Amniotic stem cell (primary cell): ENCODE results near the gene SCAP.
"Not testable (repeated sequence)": the region's sequence is repeated elsewhere in the genome, so short reads cannot be mapped to it uniquely, and the experiment has no call there.

Experiments
- DNase-seq: peaks from one replicate; lab custom pipeline; 2025; lab: John Stamatoyannopoulos, UW

Gene SCAP

GRCh38 chr3:47394881-47395280, 80.9 kb downstream of the SCAP start:
- DNase-seq = no peak

DNA sequence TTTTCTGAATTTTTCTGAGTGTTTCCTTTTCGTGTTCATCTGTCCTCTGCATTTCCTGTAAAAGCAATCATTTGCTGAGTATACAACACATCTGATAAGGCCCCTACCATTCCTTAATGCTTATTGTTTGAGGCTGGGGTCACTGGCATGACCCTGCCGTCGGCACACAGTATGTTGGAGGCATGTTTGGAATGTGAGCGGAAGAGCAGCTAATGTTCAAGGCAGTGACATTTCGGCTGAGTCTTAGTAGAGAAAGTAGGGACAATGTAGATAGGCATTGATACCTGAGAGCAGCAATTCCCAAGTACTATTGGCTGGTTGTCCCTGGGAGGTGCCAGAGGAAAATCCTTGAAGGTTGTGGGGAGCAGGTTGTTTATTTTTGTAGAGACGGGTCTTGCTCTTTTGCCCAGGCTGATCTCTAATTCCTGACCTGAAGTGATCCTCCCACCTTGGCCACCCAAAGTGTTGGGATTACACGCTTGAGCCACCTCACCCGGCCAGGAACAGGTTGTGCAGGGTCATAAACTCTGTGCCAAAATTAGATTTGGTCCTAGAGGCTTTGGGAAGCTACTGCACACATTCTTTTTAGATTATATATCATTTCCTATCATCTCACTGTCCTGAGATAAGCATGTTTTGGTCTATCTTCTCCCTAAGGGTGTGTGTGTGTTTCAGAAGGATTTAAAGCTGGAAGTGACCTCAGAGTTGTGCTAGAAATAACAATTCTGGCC, 81.4 kb downstream of the SCAP start:
- no peak for DNase-seq

GRCh38 chr3:47392933-47393332, 82.8 kb downstream of the SCAP start:
- DNase-seq = no peak

GRCh38 chr3:47385796-47386195, 89.9 kb downstream of the SCAP start:
- DNase-seq = no peak

DNA sequence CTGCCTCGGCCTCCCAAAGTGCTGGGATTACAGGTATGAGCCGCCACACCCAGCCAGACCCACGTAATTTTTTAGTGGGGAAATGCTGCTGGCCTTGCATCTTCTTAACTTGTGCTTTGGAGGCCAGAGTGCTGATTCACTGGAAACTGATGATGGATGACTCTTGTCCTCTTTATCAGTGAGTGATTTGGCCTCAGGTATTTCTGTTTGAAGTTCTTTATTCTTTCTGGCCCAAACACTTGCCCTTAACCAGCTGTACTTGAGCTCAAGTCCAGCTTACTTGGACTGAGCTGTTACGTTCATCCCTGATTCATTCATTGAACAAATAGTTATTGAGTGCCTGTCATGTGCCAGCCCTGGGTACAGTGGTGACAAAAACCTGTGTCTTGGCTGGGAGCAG, 90.7 kb downstream of the SCAP start:
- no peak for DNase-seq

DNA sequence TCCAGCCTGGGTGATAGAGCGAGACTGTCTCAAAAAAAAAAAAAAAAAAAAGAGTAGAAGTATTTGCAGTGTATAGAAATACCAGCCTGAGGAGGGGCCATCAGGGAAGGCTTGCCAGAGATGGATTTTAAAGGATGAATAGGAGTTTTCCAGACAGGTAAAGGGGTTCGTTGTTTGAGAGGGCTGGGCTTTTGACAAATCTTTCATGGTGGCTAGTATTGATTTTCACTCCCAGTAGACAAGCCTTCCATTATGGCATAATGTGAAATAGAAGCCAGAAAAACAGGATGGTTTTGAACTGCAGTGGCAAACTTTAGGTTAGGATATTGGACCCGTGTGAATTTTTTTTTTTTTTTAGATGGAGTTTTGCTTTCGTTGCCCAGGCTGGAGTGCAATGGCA, 91.3 kb downstream of the SCAP start:
- DNase-seq = no peak

GRCh38 chr3:47381317-47382157, 94.2 kb downstream of the SCAP start:
- DNase-seq = peak; percentile 59

DNA sequence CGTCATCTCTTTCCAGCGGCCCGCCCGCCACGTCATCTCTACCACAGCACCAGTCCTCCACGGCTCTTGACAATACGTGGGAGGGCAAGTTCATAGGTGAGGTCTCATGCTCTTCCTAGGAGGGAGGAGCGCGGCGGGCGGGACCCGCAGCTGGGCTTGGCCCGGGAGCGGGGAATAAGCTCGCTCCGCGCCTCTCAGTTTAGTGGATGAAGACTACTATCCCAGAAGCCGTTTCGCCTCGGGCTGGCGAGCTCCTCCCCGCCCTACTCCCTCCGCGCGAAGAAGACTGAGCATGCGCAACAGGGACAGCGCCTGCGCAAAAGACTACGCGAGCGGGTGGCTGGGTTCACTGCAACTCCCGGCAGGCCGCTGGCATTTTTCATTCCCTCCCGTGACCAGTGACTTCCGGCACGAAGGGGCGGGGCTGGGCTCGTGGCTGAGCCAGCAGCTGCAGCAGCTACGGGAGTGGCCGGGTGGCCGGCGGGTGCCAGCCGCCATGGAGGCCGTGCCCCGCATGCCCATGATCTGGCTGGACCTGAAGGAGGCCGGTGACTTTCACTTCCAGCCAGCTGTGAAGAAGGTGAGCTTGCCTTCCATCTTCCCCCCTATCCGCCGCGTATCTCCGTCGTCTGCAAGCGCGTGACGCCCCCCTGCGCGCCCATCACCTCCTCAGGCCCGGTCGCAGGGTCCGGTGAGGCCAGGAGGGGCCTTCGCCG, 95.0 kb downstream of the SCAP start, which contains the start of gene PTPN23:
TSS of gene PTPN23 (plus strand) at position 421 of the 716 bp plus-strand sequence. CDS start at position 497, 76 bp downstream.
- DNase-seq = peak; percentile 98

GRCh38 chr3:47380026-47380600, 95.6 kb downstream of the SCAP start:
- DNase-seq = no peak

DNA sequence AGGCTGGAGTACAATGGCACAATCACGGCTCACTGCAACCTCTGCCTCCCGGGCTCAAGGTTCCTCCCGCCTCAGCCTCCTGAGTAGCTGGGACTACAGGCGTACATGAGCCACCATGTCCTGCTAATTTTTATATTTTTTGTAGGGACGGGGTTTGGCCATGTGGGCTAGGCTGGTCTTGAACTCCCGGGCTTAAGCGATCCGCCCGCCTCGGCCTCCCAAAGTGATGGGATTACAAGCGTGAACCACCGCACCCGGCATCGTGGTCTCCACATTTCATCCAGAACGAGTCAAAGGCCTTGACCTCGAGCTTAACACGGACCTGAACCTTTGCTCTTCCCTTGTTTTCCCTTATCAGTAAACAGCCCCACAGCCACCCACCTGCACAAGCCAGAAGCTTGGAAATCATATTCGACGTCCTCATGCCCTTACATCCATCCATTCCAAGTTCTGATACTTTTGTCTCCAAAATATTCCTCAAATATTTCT, 96.3 kb downstream of the SCAP start:
- DNase-seq = no peak

DNA sequence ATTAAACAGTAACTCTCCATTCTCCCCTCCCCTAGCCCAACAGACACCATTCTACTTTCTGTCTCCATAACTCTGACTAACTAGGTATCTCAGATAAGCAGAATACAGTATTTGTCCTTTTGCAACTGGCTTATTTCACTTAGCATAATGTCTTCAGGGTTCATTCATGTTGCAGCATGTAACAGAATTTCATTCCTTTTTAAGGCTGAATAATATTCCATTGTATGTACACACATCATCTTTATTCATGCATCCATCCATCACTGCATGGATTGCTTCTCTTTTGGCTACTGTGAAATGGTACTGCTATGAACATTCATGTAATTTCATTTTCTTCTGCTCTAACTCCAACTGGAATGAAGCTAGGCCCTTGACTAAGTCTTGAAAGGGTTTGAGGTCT, 96.9 kb downstream of the SCAP start:
- no peak for DNase-seq

DNA sequence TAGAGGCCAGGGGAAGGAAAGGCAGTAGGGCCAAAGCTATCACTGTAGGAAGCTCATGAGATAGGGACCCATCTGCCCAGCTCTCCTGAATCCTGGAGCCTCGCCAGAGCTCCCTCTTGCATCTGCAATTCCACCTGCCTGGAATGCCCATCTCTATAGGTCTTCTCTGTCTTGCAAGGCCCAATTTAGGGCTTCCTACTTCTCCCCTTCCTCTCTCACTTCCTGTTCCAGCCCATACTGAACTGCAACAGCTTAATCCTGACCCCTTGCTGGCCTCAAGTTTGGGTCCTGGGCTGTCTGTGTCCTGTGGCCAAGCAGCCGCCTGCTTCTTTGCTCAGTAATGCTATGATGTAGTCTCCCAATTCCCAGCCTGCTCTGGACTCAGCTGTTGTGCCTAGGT, 98.6 kb downstream of the SCAP start:
- DNase-seq = no peak

- no peak for DNase-seq
Observed at GRCh38 chr3:47376393-47376792, 99.3 kb downstream of the SCAP start.

DNA sequence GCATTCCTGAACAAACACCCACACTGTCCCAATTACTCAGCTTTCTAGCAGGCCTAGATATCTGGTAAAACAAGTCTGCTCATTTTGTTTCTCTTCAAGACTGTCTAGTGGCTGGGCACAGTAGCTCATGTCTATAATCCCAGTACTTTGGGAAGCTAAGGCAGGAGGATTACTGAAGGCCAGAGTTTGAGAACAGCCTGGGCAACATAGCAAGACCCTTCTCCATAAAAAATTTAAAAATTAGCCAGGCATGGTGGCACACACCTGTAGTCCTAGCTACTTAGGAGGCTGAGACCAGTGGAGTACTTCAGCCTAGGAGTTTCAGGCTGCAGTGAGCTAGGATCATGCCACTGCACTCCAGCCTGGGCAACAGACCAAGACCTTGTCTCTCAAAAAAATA, 101.2 kb downstream of the SCAP start:
- no peak for DNase-seq

DNA sequence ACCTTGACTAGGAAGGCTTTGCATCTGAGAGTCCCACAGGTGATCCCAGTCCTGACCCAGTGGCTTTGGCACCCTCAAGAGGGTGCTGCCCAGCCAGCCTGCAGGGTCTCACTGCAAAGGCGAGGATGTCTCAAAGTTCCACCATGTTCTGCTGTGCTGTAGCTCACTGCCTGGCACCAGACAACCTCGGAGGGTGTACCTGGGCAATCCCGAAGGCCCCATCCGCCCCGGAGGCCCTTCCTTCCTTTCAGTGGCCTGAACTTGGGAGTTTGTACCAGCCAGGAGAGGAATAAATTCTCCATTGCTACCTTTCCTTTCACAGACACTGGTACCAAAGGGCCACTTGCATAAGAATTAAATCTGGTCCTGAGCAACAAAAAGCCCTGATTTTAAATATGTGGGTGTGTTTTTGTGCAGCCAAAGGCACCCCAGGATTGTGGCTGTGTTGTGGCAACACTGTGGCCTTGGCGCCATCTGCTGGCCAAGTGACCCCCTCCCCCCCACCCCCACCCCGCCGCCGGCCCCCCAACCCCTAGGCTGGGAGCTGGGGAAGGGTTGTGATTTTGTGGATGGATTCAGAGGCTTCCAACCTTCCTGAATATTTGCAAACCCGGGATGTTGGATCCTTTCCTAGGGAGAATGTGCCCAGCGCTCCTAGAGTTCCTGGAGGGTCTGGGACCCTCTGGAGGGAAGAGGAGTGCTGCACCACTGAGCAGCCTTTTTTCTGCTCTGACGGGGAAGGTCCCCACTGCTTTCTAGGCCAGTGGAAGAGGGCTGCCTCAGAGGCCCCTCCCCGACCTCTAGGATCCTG, 104.6 kb downstream of the SCAP start:
- DNase-seq = no peak

DNA sequence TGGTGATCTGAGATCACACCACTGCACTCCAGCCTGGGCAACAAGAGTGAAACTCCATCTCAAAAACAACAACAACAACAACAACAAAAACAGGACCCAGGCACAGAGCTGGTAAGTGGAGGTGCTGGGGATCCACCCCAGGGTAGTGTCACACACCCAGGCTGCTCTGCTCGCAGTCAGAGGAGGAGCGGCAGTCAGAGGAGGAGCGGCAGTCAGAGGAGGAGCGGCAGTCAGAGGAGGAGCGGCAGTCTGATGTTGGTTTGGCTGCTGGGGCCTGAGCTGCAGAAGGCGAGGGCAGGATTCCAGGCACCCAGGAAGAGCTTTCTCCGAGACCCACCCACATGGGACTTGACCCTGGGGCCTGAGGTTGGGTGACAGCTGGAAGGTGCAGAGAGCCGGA, 105.7 kb downstream of the SCAP start:
- not testable (repeated sequence) for DNase-seq

GRCh38 chr3:47367631-47368030, 108.1 kb downstream of the SCAP start:
- DNase-seq = no peak

DNA sequence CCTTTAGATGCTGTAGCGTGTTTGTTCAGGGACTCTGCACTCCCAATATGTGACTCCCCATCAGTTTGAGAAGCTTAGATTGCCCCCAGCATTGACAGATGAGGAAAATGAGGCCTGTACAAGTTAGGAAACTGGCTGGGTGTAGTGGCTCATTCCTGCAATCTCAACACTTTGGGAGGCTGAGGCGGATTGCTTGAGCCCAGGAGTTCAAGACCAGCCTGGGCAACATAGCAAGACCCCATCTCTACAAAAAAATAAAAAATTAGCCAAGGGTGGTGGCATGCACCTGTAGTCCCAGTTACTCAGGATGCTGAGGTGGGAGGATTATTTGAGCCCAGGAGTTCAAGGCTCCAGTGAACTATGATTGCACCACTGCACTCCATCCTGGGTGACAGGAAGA, 108.9 kb downstream of the SCAP start:
- no peak for DNase-seq

DNA sequence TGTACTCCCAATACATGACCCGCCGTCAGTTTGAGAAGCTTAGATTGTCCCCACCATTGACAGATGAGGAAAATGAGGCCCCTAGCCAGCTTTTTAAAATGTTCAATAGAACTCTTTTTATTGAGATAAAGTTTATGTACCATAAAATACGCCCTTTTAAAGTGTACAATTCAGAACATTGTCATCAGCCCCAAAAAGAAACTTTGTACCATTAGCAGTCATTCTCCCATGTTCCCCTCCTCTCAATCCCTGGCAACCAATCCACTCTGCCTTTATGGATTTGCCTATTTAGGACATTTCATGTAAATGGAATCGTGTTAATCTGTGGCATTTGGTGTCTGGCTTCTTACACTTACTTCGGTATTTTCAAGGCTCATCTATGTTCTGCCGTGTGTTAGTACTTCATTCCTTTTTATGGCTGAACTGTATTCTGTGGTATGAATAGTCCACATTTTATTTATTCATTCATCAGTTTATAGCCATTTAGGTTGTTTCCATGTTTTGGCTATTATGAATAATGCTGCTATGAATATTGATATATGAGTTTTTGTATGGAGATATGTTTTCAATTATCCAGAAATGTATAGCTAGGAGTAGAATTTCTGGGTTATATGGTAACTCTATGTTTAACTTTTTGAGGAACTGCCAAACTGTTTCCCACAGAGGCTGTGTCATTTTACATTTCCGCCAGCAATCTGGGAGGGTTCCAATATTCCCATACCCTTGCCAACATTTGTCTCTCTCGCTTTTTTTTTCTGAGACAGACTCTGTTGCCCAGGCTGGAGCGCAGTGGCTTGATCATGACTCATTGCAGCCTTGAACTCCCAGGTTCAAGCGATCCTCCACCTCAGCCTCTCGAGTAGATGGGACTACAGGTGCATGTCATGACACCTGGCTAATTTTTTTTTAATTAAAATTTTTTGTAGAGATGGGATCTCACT, 110.3 kb downstream of the SCAP start:
- peak; percentile 8 for DNase-seq
